GM21447 (cell line): Measurements from ENCODE around the gene PKP1.

Source experiments
- ATAC-seq: cut with Tn5 transposase; IDR thresholded peaks from one replicate; pipeline ENCODE4 v1.9.1; 2021; ENCODE audit not compliant: unreplicated experiment

The PKP1 gene

DNA sequence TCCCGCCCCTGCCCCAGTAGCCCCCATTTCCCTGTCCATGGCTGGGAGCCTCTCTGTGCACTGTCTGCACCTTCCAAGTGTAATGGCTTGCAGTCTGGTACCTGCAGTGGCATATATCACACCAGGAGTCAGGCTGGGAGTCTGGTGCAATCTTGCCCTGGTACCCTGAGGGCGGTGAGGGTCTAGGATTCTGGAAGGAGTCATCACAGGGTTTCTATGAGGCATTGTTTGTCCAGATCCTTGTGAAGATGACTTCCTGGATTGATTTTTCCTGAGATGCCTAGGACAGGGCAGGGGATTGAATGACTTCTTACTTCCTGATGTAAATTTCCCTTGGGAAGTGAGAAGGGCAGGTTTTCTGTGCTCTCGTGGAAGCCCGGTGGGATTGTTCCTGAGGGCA is 5.9 kb upstream of the PKP1 start:
- no peak for ATAC-seq

DNA sequence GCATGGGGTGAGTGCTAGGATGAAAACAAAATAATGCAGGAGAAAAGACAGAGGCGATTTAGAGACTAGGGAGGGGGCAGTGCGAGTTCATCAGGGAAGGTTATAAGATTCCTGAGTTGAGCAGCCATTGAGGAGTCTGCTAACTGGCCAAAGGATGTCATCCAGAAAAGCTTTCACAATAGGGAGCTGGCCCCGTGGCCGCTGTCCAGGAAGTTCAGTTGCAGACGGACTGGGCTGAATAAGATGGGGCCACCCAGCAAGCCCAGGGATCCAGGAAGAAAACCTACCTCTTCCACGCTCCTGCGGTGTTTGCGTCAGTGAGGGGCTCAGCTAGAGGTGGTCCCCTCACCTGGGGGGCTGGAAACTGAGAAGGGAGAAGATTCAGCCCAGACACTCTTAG is 4.0 kb upstream of the PKP1 start:
- ATAC-seq: no peak

DNA sequence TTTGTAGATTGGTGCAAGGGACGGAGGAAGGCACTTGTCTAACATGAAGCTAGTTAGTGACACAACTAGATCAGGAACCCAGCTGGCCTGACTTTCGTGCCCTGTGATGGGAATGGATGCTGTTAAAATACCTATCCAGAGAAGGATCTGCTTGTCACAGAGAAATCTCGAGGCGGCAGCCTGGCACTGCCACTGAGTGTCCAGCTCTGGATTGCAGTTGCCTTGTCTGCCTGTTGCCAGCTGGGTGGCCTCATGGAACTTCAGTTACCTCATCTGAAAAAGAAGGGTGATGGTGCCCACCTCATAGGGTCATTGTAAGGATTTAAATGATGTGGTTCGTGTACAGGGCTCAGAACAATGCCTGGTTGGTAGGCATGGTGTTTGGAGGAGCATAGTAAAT is 2.4 kb upstream of the PKP1 start:
- no peak for ATAC-seq

DNA sequence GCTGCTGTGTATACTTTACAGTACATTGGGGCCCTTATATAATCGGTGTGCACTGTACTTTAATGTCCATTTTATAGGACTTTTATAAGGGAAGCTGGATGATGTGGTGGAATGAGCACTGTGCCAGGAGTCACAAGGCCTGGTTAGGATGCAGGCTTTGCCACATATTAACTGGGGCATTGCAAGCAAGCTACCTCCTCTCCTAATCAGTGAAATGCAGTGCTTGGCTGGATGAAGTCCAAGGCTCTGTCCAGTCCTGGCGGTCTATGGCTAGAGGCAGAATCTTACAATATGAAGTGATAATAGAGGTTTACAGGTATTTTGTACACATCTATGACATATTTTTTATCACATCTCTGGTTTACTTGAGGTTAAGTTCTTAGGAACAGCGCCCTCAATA is 1.7 kb upstream of the PKP1 start:
- ATAC-seq: no peak

DNA sequence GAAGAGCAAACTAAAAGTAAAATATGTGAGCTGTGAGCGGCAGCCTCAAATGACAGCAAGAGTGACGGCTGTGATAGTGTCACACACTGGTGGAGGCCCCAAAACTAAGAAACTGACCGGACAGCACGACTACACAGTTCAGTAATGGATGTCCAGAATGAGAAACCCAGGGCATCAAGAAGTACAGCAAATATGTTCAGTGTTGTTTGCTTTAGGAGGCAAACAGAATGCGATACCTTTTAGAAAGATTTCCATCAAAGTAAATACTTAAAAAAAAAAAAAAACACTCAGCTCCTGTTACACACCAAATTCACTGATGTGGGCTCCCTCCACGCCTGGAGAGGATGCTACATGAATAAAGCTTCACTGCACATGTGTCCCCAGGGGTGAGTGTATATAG is 1.1 kb upstream of the PKP1 start:
- no peak for ATAC-seq

DNA sequence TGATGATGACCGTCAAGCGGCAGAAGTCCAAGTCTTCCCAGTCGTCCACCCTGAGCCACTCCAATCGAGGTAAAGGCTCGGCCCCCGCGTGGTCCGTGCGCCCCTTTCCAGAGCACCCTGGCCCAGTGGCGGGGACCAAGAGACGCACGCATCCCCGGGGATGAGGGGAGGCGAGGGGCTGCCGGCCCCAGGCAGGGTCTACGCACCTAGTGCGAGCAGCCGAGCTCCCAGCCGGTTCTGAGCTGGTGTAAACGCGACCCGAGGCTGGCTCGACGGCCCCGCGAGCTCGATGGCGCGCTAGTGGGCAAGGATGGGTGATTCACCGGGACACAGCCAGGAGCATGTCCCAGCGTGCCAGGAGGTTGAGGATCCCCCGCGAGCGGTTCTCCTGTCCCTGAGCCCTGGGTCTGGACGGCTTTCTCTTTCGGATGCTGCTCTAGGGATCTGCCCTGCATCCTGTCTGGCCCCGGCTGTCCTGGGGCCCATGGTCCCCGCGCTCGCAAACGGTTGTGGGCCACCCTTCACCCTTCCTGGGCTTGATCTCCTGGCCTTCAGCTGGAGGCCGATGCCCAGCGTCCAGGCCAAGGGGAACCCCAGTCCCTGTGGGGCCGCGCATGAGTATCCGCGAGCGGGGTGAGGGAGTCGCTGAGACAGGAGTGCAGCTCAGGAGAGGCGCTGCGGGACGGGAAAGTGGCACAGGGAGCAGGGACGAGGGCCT is 689 bp downstream of the PKP1 start:
- no peak for ATAC-seq

DNA sequence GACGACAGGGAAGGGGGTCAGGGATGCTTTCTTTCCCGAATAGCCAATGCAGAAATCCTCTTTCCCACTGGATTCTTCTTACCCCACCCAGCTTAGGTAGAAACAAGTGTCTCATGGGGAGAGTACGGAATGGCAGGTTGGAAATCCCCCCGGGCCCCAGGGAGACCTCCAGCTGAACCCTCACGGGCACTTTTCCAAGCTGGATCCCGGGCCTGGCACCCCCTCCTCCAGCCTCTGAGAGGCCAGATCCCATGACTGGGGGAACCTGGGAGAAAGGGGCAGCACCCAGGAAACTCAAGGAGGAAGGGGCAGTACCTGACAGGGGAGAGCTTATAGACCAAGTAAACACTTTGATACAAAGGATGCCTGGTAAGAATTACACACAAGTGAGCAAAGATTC is 1.3 kb downstream of the PKP1 start:
- no peak for ATAC-seq

DNA sequence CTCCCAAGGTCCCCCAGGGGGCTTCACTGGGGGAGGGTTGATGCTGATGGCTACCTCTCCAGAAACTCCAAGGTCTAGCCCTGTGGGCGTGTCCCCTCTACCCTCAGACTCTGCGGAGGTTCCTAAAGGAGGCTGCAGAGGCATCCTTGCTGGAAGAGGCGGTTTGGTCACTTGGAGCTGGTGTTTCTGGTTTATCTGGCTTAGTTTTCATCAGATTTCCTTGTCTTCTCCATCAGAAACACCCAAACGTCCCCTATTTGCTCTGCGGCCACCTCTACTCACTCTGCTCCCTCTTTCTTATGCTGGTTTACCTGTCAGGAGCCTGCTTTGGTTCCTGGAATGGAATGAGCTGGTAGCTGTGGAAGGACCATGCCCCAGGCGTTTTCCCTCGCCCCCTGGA is 2.5 kb downstream of the PKP1 start:
- ATAC-seq: no peak

DNA sequence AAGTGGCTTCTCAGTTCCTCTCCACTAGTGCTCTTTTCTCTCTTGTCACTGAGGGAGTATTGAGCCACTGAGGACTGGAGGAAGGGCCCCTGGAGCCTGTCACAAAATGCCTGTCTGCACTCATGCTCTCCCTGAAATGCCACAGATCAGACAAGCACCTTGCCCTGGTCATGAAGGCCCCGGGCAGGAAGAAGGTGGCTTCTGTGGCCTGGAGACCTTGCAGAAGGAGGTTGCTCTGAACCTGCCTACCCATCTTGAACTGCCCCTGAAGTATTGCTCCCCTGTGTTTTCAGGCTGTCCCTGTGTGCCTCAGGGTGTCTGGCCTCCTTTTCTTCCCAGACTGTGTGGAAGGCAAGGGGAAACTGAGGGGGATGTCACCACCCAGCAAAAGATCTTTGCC is 3.1 kb downstream of the PKP1 start:
- no peak for ATAC-seq

DNA sequence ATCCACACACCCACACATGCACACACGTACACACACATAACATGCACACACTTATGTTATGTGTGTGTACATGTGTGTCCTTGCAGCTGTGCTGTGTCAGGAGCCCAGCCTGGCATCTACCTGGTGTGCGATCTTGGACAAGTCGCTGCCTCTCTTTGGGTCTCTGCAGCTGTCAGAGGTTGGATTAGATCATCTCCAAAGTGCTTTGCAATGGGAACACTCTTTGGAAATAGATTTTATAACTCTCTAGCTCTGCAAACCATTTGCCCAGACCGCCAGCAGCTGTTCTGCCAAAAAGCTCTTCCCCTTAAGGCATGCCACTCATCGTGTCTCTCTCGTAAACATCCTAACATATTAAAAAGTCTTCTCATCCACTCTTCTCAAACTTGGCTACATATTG is 4.7 kb downstream of the PKP1 start:
- ATAC-seq: no peak

DNA sequence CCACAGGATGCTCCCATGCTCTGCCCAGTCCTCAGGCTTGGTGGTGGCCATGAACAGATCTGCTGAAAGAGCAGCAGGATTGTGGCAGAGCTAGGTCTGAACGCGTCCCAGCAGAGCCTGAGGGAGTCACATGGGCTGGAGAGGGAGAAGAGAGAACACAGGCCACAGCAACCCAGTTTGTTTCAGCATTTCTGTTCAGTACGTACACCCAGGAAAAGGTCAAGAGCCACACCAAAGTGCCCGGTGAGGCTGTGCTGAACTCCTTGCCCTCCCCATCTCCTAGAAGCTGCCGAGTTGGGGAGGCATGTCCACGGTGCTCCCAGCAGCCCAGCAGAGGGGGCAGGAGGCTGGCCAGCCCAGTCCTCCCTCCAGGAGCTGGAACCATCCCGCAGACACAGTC is 5.5 kb downstream of the PKP1 start:
- no peak for ATAC-seq

DNA sequence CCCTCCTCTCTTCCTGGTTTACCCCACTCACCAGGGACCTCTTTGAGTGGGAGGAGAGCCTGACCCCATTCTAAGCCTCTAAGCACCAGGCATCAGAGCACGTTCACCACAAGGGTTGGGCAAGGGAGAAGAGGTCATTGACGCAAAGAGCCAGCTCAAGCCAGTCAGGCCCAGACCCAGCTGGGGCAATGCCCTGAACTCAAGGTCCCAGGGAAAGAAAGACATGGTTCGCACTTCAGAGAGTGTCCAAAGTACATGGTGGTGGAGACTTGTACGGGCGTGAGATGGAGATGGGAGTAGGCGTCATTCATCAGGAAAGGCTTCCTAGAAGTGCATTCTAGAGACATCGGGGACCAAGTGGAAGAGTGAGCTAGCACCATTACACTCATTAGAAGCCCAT is 7.2 kb downstream of the PKP1 start:
- no peak for ATAC-seq

DNA sequence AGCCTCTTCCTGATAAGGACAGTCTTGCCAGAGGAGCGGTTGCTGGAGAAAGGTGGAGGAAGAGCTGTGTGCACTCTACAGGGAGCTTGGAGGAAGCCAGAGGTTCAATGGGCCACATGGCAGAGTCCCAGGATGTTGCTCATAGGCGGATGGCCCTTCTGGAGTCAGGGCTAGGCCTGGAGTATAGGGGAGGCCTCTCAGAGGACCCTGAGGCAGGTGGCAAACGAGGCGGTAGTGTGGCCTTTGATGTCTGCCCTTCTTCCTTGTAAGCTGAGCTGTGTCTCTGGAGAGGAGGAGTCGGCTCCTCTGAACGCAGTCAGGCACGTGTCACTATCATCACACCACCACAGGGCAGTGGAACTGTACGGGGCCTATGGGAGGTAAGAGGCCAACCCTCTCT is 8.6 kb downstream of the PKP1 start:
- no peak for ATAC-seq

DNA sequence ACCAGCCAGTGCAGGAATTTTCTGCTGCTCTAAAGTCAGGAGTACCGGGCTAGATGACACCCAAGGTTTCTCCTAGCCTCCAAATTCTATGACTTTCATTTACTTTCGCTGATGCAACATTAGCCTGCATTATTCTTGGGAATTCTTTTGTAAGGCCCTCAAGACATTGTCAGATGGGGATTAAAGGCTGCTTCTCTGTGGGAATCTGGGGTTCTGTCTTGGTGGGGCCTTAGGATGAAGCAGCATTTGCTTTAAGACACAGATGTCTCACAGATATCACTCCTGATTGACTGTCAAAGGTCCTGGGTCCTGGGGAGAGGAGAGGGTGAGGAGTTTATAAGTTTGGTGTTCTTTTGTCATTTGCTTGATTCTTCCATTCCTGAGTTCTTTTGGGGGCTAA is 11.6 kb downstream of the PKP1 start:
- ATAC-seq: no peak

DNA sequence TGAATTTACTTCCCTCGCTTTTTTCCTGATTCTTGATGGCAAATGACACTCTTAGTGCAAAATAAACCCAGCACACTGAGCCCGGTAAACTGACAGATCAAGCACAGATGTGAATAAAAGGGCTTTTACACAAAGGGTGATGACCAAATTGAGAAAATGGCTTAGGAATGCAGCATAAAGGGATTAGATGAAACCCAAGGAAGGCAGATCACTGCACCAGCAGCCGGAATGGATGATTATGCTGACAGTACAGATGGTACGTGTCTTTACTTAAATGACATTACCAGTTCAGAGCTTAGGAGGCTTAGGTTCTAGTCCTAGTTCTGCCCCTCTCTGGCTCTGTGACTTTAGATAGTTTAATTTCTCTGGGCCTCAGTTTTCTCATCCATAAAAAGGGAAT is 12.0 kb downstream of the PKP1 start:
- no peak for ATAC-seq

DNA sequence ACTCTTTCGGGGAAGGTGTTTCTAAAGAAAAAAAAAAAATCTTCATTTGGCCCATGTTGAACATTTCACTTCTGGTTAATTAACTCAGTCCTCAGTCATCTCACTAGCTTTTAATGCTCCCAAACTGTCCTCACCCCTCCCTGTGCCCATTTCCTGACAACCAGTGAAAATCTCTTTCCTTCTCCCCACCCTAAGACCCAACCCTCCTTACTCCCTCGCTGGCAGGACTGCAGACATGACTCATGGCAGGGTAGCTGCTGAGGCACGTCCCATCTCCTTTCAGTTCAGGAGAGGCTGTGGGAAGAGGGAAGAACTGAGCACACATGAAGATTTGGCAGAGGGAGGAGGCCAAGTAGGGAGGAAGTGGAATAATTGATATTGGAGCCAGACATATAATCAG is 12.6 kb downstream of the PKP1 start:
- ATAC-seq: no peak

DNA sequence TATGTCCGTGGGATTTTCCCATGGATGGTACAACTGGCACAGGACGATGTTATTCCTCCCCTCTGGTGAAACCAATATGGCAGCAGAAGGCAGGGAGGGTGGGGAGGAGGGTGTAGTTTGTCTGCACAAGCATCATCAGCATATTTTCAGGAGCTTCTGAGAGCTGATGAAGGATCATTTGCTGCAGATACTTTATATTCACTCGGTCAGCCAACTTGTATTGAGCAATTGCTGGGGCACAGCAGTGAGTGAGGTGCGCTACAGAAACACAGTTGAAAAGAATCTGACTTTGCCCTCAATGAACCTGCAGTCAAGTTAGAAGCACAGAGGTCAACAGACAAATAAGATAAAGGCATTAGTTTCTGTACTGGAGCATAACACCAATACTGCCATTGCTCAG is 13.0 kb downstream of the PKP1 start:
- no peak for ATAC-seq

DNA sequence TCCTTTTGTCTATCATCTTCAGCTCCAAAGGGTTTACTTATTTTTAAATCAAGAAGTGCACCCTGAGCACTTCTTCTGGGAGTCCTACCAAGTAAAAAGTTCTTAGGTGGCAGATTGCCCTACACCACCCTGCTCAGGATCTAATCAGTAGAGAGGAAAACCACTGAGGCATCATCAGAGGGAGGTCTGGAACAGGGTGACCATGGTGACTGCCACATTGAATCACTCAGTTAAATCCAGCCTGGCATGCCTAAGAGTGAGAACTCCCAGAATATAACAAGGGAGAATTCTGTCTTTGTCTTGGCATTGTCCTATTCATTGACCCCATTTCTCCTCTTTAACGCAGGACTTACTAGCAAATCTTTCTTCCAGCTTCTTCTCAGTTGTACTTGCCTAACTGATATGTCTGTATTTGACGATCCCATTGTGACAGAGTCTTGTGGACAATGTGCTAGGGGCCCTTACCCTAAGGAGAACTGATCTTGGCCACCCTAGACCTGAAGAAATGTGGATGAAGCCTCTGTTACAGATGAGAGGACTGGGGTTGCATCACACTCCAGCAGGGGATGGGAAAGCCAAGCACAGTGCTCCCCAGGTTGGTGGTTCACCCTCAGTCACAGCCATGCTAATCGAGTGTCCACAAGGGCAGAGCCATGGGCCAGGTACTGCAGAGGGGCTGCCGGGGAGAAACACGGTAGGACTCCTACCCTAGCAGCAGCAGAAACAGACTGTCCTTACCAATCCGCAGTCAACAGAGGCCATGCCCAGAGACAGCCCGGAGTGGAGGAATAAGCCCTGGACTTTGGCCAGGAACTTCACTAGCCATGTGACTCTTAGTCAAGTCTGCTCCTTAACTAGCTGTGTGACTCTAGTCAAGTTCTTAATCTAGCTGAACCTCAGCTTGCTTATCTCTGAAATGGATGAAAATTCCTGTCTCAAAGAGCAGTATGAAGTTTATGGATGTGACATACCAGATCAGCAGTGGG is 15.4 kb downstream of the PKP1 start:
- ATAC-seq: no peak

DNA sequence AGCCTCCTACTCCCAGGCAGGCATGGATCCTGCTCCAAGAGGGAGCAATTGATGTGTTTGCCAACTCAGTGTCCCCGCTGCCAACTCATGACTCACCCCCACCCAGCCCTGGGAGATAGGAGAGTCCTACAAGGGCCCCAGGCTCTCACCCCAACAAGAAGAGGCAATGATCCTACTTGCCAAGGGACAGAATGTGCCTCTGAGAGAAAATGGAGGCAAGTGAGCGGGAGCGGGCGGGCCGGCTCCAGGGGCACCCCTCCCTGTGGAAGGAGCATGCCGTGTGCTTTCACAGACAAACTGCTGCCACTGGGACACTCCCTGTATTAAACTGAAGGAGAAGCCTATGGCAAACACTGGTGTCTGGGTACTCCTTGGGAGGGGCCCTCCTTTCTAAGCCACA is 16.7 kb downstream of the PKP1 start:
- ATAC-seq: no peak

DNA sequence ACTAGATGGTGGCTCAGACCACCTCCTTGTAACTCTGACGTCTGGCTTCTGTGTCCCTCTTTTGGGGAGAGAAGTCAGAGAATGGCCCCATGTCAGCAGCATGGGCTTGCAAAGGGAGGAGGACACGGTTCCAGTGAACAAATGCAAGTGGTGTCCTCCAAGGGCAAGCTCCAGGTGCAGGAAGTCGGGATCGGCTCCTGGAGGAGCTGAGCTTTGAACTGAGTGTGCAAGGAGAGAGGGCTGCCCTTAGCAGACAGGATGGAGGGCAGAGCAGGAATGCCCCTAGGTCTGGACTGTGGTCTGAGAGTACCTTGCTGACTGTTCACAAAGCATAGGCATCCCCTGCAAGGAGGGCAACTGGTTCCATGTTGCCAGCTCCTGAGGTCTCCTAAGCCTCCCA is 17.3 kb downstream of the PKP1 start:
- no peak for ATAC-seq

DNA sequence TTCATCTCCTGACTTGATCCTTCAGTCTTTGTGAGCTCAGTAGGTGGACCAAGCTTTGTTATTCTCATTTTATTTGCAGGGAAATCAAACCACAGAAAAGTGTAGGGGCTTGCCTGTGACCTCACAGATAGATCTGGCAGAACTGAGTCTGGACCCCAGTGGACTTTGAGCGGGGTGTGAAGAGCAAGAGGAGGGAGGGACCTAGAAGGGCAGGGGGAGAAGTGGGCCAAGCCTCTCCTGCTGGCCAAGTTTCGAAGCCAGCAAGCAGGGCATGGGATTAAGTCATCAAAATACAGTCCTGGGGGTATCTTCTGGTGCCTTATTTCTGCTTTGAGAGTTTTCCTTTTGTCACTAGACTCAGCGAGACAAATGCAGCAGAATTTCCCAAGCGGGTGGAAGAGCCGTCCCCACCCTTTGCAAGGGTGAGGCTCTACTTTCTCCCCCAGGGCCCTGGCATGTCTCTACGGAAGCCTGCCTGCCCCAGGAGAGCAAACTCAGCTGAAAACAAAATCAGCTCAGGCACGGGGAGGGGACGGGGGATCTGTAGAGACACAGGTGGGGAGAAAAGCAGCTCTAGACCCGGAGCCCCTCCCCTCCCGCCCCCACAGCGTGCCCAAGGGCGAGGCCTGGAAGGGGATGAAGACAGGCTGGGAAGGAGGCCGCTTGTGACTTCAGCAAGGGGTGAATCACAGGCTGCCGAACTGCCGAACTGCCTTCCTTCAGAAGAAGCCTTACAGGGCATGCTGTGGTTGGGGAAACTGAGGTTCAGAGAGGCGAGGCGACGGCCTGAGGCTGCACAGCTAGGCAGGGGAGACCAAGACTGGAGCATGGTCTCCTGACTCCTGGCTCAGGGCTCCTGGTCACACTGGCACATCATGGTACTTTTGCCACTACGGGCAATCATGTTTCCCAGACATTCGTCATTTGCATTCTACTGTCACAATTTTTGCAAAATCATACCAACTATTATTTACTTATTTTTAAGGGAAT is 19.2 kb downstream of the PKP1 start:
- no peak for ATAC-seq
